Right atrium auricular region (tissue), 2 donors: ENCODE results near the gene LRRC25. TPM values are rescaled to one million over a fixed set of nuclear protein-coding genes. Genes with fewer than 3 reads are reported as not detected.
A peak's percentile ranks its signal among the peaks of the same experiment; 100 is the strongest.

Source experiments
- DNase-seq: peaks from one replicate; pipeline ENCODE4 v3.0.0-alpha.2; 2019; ENCODE audit warnings: low spot score
- H3K27ac ChIP-seq, 2 donors: fragments of 200-600 bp; sonication (generic); 1 replicate in 1 of 2; 2 replicates in 1 of 2; pipeline ENCODE4 v1.5.1; 2016 to 2019
- H3K27me3 ChIP-seq, 2 donors: fragments of 200-600 bp; sonication (generic); one replicate each; pipeline versions ENCODE4 v1.5.1 to v1.6.0; 2017 to 2019
- H3K36me3 ChIP-seq: fragments of 200-600 bp; sonication (generic); one replicate; pipeline ENCODE4 v1.5.1; 2016
- H3K4me1 ChIP-seq, 2 donors: fragments of 200-600 bp; sonication (generic); one replicate each; pipeline versions ENCODE4 v1.5.1 to v1.6.0; 2017 to 2019
- H3K4me3 ChIP-seq, 2 donors: fragments of 200-600 bp; sonication (generic); 1 replicate in 1 of 2; 2 replicates in 1 of 2; pipeline ENCODE4 v1.5.1; 2017 to 2019; ENCODE audit warnings: mild to moderate bottlenecking in 1 of 2, moderate library complexity in 1 of 2
- H3K9me3 ChIP-seq, 2 donors: fragments of 200-600 bp; sonication (generic); one replicate each; pipeline ENCODE4 v1.5.1; 2019
- CTCF ChIP-seq, 2 donors: fragments of 200-600 bp; sonication (generic); IDR thresholded peaks; one replicate each; pipeline ENCODE4 v1.5.1; 2019; ENCODE audit warnings: antibody characterized with exemption in 2 of 2
- total RNA-seq, 2 donors: library from RNA; depleted of rRNA; stranded (reverse); fragments of >200 nt; gene quantifications; one replicate each; pipeline ENCODE4 v1.1.0, GENCODE V29; 2016

The LRRC25 gene
- total RNA-seq, 2 donors from 2014 or later, result 2.6 to 6.8 TPM

GRCh38 chr19:18429717-18430416, 32.4 kb upstream of the LRRC25 start:
- Histone ChIP-seq H3K4me3 (peak overlapping the region in 1 of 2 donors; percentile 55), H3K27me3 (no peaks in the 10 kb centered on the region), H3K27ac (peak overlapping the region; percentile 63 to 79), H3K36me3 (no peaks in the 10 kb centered on the region), H3K9me3 (no peaks in the 10 kb centered on the region), H3K4me1 (peaks cover 0 to 67% of the 10 kb centered on the region in 2 donors)
- TF ChIP-seq CTCF (IDR thresholded peaks at IDR 0.05), result no peak
- no peak for DNase-seq

GRCh38 chr19:18428787-18429674, 31.6 kb upstream of the LRRC25 start:
- TF ChIP-seq CTCF (IDR thresholded peaks at IDR 0.05), result no peak
- Histone ChIP-seq H3K4me3 (peak overlapping the region; percentile 27 to 55), H3K27me3 (no peaks in the 10 kb centered on the region), H3K27ac (peak overlapping the region; percentile 63 to 79), H3K4me1 (peaks cover 0 to 69% of the 10 kb centered on the region in 2 donors), H3K9me3 (no peaks in the 10 kb centered on the region), H3K36me3 (no peaks in the 10 kb centered on the region)
- peak; percentile 78 for DNase-seq

DNA sequence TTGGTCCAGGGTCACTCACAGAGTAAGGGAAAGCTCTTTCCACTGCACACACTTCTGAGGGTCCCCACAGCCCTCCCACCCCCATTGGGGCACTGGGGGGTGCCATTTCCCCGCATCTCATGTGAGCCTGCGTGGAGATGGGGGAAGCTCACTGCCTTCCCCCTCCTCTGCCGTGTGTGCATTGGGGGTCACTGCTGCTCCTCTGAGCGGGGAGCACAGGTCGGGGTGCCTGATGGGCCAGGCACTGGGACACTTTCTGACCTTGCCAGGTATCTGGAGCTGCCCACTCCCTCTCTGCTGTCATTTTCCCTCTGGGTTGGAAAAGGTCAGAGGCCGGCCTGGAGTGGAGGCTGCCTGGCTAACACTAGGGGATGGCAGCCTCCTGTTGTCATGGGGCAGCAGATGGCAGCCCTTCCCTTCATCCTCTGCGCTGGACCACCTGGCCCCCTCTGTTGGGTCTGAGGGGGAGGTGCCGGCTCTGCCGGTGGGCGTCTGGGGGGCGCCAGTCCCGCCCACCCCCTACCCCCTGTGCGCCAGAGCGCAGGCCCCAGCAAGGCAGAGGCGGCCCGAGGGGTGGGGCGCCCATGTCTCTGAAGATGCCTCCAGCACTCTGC, 30.9 kb upstream of the LRRC25 start:
- no peaks in the 10 kb centered on the region for H3K27me3 ChIP-seq
- peaks cover 0 to 72% of the 10 kb centered on the region in 2 donors for H3K4me1 ChIP-seq
- no peaks in the 10 kb centered on the region for H3K9me3 ChIP-seq
- no peaks in the 10 kb centered on the region for H3K36me3 ChIP-seq
- DNase-seq, result no peak
- peak overlapping the region; percentile 63 to 79 for H3K27ac ChIP-seq
- no peak overlapping the region for H3K4me3 ChIP-seq
- no peak for TF ChIP-seq CTCF (IDR thresholded peaks at IDR 0.05)

DNA sequence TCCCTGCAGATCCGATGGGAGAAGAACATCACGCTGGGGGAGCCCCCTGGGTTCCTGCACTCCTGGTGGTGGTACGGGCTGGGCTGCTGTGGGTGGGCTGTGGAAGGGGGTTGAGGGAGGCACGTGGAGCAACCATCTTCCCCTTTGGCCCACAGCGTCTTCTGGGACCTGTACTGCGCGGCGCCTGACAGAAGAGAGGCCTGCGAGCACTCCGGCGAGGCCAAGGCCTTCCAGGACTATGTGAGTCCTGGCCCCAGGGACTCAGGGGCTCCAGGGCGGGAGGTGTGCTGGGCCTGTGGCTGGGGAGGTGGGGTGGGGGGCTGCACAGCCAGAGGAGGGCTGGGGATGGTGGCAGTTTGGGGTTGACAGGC, 30.3 kb upstream of the LRRC25 start:
- peaks cover 0 to 70% of the 10 kb centered on the region in 2 donors for H3K4me1 ChIP-seq
- no peak overlapping the region for H3K27ac ChIP-seq
- H3K36me3 ChIP-seq, result no peaks in the 10 kb centered on the region
- no peaks in the 10 kb centered on the region for H3K27me3 ChIP-seq
- no peak for TF ChIP-seq CTCF (IDR thresholded peaks at IDR 0.05)
- DNase-seq, result no peak
- no peak overlapping the region for H3K4me3 ChIP-seq
- no peaks in the 10 kb centered on the region for H3K9me3 ChIP-seq

GRCh38 chr19:18427080-18427742, 29.8 kb upstream of the LRRC25 start:
- Histone ChIP-seq H3K4me1 (peaks cover 0 to 73% of the 10 kb centered on the region in 2 donors), H3K4me3 (no peak overlapping the region), H3K27me3 (no peaks in the 10 kb centered on the region), H3K9me3 (no peaks in the 10 kb centered on the region), H3K36me3 (no peaks in the 10 kb centered on the region), H3K27ac (peak overlapping the region in 1 of 2 donors; percentile 76)
- DNase-seq, result no peak
- TF ChIP-seq CTCF (IDR thresholded peaks at IDR 0.05), result no peak
